ENCODE measurements around the gene TLX1.

DNA sequence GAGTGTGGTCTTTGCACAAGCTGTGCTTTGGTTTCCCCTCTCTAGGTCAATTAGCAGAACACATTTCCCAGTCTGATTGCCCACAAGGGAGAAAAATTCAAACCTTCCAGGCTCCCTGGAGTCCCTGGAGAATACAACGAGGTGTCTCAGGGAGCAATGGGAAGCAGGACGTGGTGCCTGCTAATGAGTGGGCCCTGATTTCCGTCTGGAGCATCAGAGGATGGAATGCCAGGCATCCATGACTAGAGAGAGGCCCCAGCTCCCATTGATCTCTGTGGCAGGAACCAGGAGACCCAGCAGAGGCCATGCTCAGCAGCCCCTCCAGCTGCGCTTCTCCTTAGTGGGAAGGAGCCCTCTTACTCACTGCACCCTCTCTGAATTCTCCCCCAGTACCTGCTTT lies 33.2 kb upstream of the TLX1 start:
- TF ChIP-seq POLR2A (IDR thresholded peaks at IDR 0.05; ENCODE audit: low read length) (no peak), GATA1 (IDR thresholded peaks at IDR 0.05; ENCODE audit: low read depth, low read length) (no peak)

All from erythroblast (primary cell).